SH-SY5Y (cell line): ENCODE data around the gene TBC1D16.

Experiments used
- GATA2 ChIP-seq: IDR thresholded peaks from 2 replicates; pipeline ENCODE4 v1.6.1; 2011; ENCODE audit warnings: mild to moderate bottlenecking, low read depth, low read length
- GATA3 ChIP-seq: IDR thresholded peaks from 2 replicates; pipeline ENCODE4 v1.6.1; 2011; ENCODE audit warnings: low read depth, mild to moderate bottlenecking, low read length, moderate library complexity

GRCh38 chr17:80023481-80024205, 12.0 kb downstream of the TBC1D16 start:
- TF ChIP-seq GATA2 = no peak
- no peak for TF ChIP-seq GATA3
